ENCODE measurements around the gene NECTIN1. TPM values are rescaled to one million over a fixed set of nuclear protein-coding genes. Genes with fewer than 3 reads are reported as not detected.
A peak's percentile ranks its signal among the peaks of the same experiment; 100 is the strongest.

NECTIN1 gene
- total RNA-seq, 1 experiment from 2014 or later, result 61.7 TPM

- H3K27me3 ChIP-seq, result no peaks in the 10 kb centered on the region
- H3K4me1 ChIP-seq, result peaks cover 25% of the 10 kb centered on the region
- H3K4me3 ChIP-seq, result no peak overlapping the region
- H3K27ac ChIP-seq, result no peak overlapping the region
- DNase-seq, result no peak
- H3K36me3 ChIP-seq, result peaks cover 40% of the 10 kb centered on the region
- no peaks in the 10 kb centered on the region for H3K9me3 ChIP-seq (replicated peaks)
Measured at GRCh38 chr11:119676461-119677020, 52.5 kb downstream of the NECTIN1 start.

GRCh38 chr11:119673759-119674336 is 55.2 kb downstream of the NECTIN1 start:
- H3K27me3 ChIP-seq, result no peaks in the 10 kb centered on the region
- H3K9me3 ChIP-seq (replicated peaks), result no peaks in the 10 kb centered on the region
- DNase-seq, result no peak
- peaks cover 43% of the 10 kb centered on the region for H3K36me3 ChIP-seq
- peaks cover 32% of the 10 kb centered on the region for H3K4me1 ChIP-seq
- no peak overlapping the region for H3K4me3 ChIP-seq
- no peak overlapping the region for H3K27ac ChIP-seq

DNA sequence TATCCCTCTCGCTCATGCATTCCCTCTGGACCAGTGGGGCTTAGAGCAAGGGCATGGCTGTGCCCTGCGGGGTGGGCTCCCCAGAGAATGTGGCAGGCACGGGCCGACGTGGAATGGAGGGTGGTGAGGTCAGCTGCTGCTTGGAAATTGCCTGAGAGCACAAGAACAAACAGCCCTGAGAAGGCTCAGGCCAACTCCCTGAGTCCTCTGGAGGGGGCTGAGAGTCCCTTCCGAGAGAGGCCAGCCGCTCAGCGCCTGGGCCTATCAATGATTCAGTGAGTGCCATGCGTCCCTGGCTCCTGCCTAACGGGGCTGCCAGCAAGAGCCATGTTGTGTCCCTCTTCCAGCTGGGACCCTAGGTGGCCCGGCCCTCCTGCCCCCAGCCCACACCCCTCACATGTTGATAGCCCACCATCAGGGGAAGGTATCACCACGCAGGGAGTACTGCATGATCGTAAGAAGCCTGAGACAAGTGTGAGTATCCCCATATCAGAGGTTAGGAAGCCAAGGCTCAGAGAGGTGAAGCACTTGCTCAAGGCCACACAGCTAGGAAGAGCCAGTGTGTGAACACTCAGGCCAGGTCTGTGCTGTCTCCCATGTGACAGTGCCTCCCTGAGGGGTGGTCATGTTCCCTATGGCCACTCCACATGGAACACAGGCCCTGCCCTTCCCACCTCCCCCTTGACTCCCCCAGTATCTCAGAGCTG is 55.8 kb downstream of the NECTIN1 start:
- no peak for DNase-seq
- Histone ChIP-seq H3K36me3 (peaks cover 43% of the 10 kb centered on the region), H3K4me3 (no peak overlapping the region), H3K27ac (no peak overlapping the region), H3K27me3 (no peaks in the 10 kb centered on the region), H3K4me1 (peaks cover 32% of the 10 kb centered on the region), H3K9me3 (replicated peaks) (no peaks in the 10 kb centered on the region)

DNA sequence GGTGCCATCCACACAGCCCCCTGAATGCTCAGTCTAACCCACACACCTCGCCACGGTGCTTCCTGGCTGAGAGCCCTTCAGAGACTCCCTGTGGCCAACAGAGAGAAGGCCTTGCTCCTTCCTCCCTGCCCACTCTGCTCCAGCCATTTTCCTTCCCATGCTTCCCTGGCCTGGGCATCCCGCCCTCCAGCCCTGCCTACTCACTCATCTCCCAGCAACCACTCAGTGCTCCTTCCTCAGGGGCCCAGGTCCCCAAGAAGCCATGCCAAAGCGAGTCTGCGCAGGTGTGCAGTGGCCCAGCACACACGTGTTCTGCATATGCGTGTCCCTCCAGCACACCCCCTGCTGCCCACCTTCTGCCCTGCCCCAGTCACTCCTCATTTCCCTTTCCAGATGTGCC is 56.4 kb downstream of the NECTIN1 start:
- Histone ChIP-seq H3K36me3 (peaks cover 38% of the 10 kb centered on the region), H3K4me1 (peaks cover 35% of the 10 kb centered on the region), H3K9me3 (replicated peaks) (no peaks in the 10 kb centered on the region), H3K27me3 (no peaks in the 10 kb centered on the region), H3K27ac (peak overlapping the region; percentile 92), H3K4me3 (no peak overlapping the region)
- DNase-seq, result no peak

- Histone ChIP-seq H3K36me3 (peaks cover 32% of the 10 kb centered on the region), H3K27ac (peak overlapping the region; percentile 92), H3K9me3 (replicated peaks) (no peaks in the 10 kb centered on the region), H3K4me3 (no peak overlapping the region), H3K4me1 (peaks cover 45% of the 10 kb centered on the region), H3K27me3 (no peaks in the 10 kb centered on the region)
- DNase-seq, result peak; percentile 94
Measured at GRCh38 chr11:119671561-119672015, 57.4 kb downstream of the NECTIN1 start.

DNA sequence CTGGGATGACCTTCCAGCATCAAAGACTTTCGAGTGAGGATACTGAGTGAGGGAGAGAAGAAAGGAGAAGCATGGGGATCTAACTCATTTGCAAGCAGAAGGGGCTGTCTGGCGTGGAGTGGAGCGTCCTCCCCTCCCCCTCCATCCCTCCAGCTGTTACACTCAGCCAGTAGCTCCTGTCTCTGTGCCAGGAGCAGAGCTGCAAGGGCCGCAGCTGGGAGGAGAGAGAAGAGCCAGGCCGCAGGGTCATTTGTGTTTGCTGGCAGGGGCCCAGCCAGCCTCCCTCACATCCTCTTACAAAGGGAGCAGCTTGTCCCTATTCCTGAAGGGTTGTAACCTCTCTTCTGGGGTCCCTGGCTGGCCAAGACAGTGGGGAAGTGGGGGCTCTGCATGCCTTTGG is 57.9 kb downstream of the NECTIN1 start:
- H3K27me3 ChIP-seq, result no peaks in the 10 kb centered on the region
- H3K9me3 ChIP-seq (replicated peaks), result no peaks in the 10 kb centered on the region
- DNase-seq, result peak; percentile 90 to 95

DNA sequence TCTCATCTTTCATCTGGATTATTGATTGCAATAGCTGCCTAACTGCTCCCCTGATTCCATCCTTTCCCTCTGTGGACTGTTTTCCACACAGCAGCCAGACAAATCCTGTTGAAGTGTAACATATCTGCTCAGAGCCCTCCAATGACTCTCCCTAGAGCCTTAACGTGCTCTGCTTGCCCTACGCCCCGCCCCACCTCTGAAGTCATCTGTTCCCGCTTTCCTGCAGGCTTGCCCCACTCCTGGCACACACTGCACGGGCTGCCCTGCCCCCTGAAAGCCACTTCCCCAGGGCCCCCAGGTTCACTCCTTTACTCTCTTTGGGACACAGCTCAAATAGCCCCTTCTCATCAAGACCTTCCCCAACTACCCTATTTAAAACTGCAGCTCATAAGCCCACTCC is 59.5 kb downstream of the NECTIN1 start:
- Histone ChIP-seq H3K4me1 (peaks cover 54% of the 10 kb centered on the region), H3K4me3 (no peak overlapping the region), H3K9me3 (replicated peaks) (no peaks in the 10 kb centered on the region), H3K36me3 (peaks cover 22% of the 10 kb centered on the region), H3K27ac (no peak overlapping the region), H3K27me3 (no peaks in the 10 kb centered on the region)
- DNase-seq, result no peak

More for the DNA sequence above, 57.9 kb downstream of the NECTIN1 start:
- H3K36me3 ChIP-seq, result peaks cover 29% of the 10 kb centered on the region
- peak overlapping the region; percentile 92 for H3K27ac ChIP-seq
- no peak overlapping the region for H3K4me3 ChIP-seq
- H3K4me1 ChIP-seq, result peaks cover 49% of the 10 kb centered on the region

- Histone ChIP-seq H3K27me3 (no peaks in the 10 kb centered on the region), H3K36me3 (peaks cover 14% of the 10 kb centered on the region), H3K27ac (no peak overlapping the region), H3K4me3 (no peak overlapping the region), H3K4me1 (peaks cover 56% of the 10 kb centered on the region), H3K9me3 (replicated peaks) (no peaks in the 10 kb centered on the region)
- DNase-seq, result no peak
Measured at GRCh38 chr11:119668676-119669075, 60.3 kb downstream of the NECTIN1 start.

DNA sequence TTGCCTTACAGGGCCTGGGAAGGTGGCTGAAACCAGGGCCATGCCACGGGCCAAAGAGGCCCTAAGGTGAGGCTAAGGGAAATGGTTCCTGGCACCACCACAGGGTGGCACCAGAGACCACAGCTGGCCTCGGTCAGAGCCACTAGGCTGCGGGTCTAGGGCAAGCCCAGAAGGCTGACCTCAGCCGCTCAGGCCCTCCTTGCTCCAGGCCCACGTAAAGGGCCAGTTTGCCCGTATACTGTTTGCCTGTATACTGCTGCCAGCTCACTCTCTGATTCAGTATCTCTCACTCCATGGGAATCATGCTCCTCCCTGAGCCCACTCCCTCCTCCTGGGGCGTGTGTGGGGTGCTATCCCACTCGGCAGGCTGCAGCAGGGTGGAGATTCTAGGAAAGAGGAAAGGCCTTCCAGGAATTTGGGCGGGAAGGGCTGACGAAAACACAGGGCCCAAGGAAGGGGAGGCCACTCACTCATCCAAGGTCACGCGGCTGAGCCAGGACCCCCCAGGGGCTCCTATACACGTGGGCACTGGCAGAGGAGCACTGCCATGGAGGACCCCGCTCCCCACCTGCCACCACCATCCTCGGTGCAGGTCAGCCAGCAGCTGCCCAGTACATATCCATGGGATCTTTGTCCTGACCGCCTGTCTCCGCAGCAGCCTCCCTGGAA is 62.4 kb downstream of the NECTIN1 start:
- Histone ChIP-seq H3K4me3 (no peak overlapping the region), H3K27ac (peak overlapping the region; percentile 10; the same call in 1 of the 2 replicates), H3K4me1 (peaks cover 44% of the 10 kb centered on the region), H3K9me3 (replicated peaks) (no peaks in the 10 kb centered on the region), H3K27me3 (no peaks in the 10 kb centered on the region), H3K36me3 (peaks cover 10% of the 10 kb centered on the region)
- DNase-seq, result peak; percentile 56 to 74

DNA sequence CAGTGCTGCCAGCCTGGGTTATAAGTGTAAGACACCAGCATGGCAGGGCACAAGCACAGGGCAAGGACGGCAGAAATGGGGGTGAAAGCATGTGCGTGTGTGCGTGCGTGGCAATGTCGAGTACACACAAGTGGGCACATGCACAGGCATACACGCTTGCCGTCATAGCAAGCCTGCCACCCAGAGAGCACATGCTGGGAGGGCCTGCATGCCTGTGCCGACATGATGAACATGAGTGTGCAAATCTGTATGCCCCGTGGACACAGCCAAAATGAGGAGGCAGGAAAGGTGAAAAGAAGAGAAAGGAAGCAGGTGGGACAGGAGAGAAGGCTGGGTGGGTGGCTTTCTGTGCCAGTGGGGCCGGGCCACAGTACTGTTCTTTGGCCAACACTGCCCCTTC is 62.9 kb downstream of the NECTIN1 start:
- Histone ChIP-seq H3K4me1 (peaks cover 40% of the 10 kb centered on the region), H3K4me3 (no peak overlapping the region), H3K9me3 (replicated peaks) (no peaks in the 10 kb centered on the region), H3K27ac (no peak overlapping the region; the same call in 1 of the 2 replicates), H3K27me3 (no peaks in the 10 kb centered on the region), H3K36me3 (peaks cover 10% of the 10 kb centered on the region)
- no peak for DNase-seq

DNA sequence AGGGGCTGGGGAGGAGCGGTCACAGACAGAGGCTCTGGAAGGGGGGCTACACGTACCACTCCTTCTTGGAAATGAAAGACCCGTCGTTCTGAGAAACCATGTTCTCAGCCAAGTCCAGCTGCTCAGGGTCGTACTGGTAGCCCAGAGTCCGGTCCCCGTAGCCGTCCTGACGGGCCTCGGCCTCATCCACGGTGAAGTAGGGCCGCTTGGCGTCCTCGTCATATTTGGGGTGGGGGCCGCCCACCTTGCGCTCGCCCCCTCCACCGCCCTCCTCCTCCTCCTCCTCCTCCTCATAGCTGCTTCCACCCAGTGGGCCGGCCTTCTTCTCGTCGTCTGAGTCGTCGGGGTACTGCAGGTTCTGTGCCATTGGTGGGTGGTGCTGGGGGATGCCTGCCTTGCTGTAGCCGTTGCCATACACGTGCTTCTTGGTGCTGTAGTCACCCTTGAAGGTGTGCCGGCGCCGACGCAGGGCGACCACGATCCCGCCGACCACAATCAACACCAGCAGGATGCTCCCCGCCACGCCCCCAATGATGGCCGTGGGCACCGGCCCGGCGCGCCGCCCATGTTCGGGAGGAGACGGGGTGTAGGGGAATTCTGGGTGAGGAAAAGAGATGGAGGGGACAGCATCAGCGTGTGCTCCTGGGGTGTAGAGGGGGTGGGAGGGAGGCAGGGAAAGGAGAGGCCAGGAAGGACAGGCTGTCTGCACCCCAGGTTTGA is 64.1 kb downstream of the NECTIN1 start:
- Histone ChIP-seq H3K27ac (no peak overlapping the region), H3K27me3 (no peaks in the 10 kb centered on the region), H3K36me3 (peaks cover 7% of the 10 kb centered on the region), H3K4me1 (peaks cover 45% of the 10 kb centered on the region), H3K4me3 (no peak overlapping the region), H3K9me3 (replicated peaks) (no peaks in the 10 kb centered on the region)
- DNase-seq, result no peak

DNA sequence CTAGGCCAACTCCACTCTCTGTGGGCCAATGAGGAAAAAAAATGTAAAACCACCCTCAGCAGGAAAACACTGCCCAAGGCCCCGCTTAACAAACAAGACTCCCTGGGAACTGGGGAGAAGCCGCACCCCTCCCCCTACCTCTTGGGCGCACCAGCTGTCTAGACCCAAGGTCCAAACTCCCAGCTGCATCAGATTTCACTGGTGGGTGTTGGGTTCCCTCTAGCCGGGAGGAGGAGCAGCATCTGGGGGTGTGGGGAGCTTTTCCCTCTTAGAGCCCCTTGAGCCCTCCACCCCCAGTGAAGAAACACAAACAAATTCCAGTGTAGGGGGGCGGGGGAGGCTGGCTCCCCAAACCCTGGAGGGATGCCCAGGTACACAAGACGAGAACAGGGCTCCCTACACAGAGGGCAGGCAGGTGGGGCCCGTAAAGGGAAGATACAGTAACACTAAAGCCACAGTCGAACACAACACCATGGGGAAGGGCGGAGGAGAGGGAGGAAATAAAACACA is 64.9 kb downstream of the NECTIN1 start:
- Histone ChIP-seq H3K27ac (peak overlapping the region; percentile 61), H3K27me3 (no peaks in the 10 kb centered on the region), H3K36me3 (peaks cover 7% of the 10 kb centered on the region), H3K4me3 (no peak overlapping the region), H3K4me1 (peaks cover 50% of the 10 kb centered on the region), H3K9me3 (replicated peaks) (no peaks in the 10 kb centered on the region)
- peak; percentile 91 to 95 for DNase-seq

DNA sequence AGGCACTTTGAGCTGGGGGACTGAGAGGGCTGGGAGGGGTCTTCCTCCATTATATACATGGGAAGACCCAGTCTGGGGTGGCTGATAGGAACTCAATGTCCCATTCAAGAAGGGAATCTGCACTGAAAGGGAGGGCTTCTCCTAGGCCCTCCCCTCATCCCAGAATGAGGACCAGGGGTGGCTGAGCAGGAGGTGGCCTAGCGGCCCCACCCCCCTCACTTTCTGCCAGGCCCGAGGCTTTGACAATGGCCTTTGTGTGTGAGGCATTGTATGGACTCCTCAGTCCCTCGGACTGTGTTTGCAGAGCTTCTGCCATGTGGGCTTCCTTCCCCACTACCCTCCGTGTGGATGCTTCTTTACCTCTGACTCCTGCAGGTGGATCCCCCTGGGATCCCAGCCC is 65.7 kb downstream of the NECTIN1 start:
- Histone ChIP-seq H3K27ac (peak overlapping the region; percentile 61), H3K9me3 (replicated peaks) (no peaks in the 10 kb centered on the region), H3K4me1 (peaks cover 50% of the 10 kb centered on the region), H3K4me3 (no peak overlapping the region), H3K36me3 (peaks cover 4% of the 10 kb centered on the region; the same call in 1 of the 2 replicates), H3K27me3 (no peaks in the 10 kb centered on the region)
- DNase-seq, result peak in 1 of 2 experiments; percentile 46

- H3K4me1 ChIP-seq, result peaks cover 36% of the 10 kb centered on the region
- 0 out of 2 replicates have a peak, but pooled peaks cover 2% of the 10 kb centered on the region for H3K36me3 ChIP-seq
- no peaks in the 10 kb centered on the region for H3K27me3 ChIP-seq
- no peak overlapping the region for H3K4me3 ChIP-seq
- DNase-seq, result no peak
- H3K27ac ChIP-seq, result no peak overlapping the region
- H3K9me3 ChIP-seq (replicated peaks), result no peaks in the 10 kb centered on the region
Measured at GRCh38 chr11:119661226-119661625, 67.8 kb downstream of the NECTIN1 start.
